HG02610 (cell line): Measurements from ENCODE around the gene MED13.
"Not testable (repeated sequence)": the region's sequence is repeated elsewhere in the genome, so short reads cannot be mapped to it uniquely, and the experiment has no call there.

ENCODE experiments used
- ATAC-seq: cut with Tn5 transposase; IDR thresholded peaks from one replicate; pipeline ENCODE4 v1.9.1; 2021; ENCODE audit warnings: mild to moderate bottlenecking, moderate library complexity; ENCODE audit not compliant: unreplicated experiment

MED13 gene

GRCh38 chr17:61908292-61909037 is 156.6 kb downstream of the MED13 start:
- ATAC-seq = no peak

DNA sequence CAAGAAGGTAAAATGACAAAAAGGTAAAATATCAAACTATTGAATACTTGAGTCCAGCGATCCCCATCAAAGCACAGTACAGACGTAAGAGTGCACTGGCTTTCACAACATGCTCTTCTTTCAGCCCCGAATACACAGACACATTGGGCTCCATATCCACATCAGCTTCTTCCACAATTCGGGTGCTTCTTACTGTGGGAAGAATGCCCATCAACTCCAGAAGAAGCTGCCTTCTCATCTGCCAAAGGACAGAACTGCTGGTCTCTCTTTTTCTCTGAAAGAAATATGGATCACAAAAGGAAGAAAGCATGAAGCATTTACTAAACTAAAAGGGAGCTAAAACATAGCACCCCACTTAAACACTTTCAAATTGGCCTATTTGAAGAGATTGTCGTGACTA is 157.7 kb downstream of the MED13 start:
- ATAC-seq = no peak

- peak; percentile 71 for ATAC-seq
Observed at GRCh38 chr17:61904094-61904710, 160.9 kb downstream of the MED13 start.

- no peak for ATAC-seq
Observed at GRCh38 chr17:61903251-61903650, 161.8 kb downstream of the MED13 start.

- no peak for ATAC-seq
Observed at GRCh38 chr17:61897548-61898180, 167.4 kb downstream of the MED13 start.

- ATAC-seq = no peak
Observed at GRCh38 chr17:61895391-61895790, 169.7 kb downstream of the MED13 start.

GRCh38 chr17:61894310-61894709 is 170.8 kb downstream of the MED13 start:
- ATAC-seq = not testable (repeated sequence)
